ENCODE results near the gene TMEM44. TPM values are rescaled to one million over a fixed set of nuclear protein-coding genes. Genes with fewer than 3 reads are reported as not detected.
A peak's percentile ranks its signal among the peaks of the same experiment; 100 is the strongest.

TMEM44 gene
- total RNA-seq, 6 experiments from 2014 or later: 11.8 to 14.0 (median 13.2) TPM

- peak; percentile 82 for DNase-seq
- peaks cover 51% of the 10 kb centered on the region for H3K4me1 Mint-ChIP-seq (ENCODE audit: low read depth)
- TF ChIP-seq CTCF (IDR thresholded peaks at IDR 0.05): no peak
- peak overlapping the region; percentile 86 for H3K27ac Mint-ChIP-seq
- H3K9me3 Mint-ChIP-seq: no peaks in the 10 kb centered on the region
- H3K27me3 Mint-ChIP-seq (ENCODE audit: insufficient read depth): peaks cover 2% of the 10 kb centered on the region; the same call in 1 of the 2 replicates
- H3K36me3 Mint-ChIP-seq (ENCODE audit: low read depth): no peaks in the 10 kb centered on the region; the same call in 1 of the 2 replicates
- H3K4me3 Mint-ChIP-seq: peak overlapping the region; percentile 32; the same call in 1 of the 2 replicates
These were observed 55.0 kb downstream of the TMEM44 start for GRCh38 chr3:194577986-194578905.

GRCh38 chr3:194575484-194576210 is 57.6 kb downstream of the TMEM44 start:
- peaks cover 5% of the 10 kb centered on the region for H3K27me3 Mint-ChIP-seq (ENCODE audit: insufficient read depth)
- no peak for DNase-seq
- H3K4me1 Mint-ChIP-seq (ENCODE audit: low read depth): peaks cover 73% of the 10 kb centered on the region

GRCh38 chr3:194574639-194575483 is 58.4 kb downstream of the TMEM44 start:
- H3K4me1 Mint-ChIP-seq (ENCODE audit: low read depth): peaks cover 77% of the 10 kb centered on the region
- DNase-seq: peak; percentile 80
- H3K27ac Mint-ChIP-seq: peak overlapping the region; percentile 87
- peaks cover 5% of the 10 kb centered on the region for H3K27me3 Mint-ChIP-seq (ENCODE audit: insufficient read depth)
- H3K36me3 Mint-ChIP-seq (ENCODE audit: low read depth): no peaks in the 10 kb centered on the region
- peak; percentile 73 for TF ChIP-seq CTCF (IDR thresholded peaks at IDR 0.05)
- peak overlapping the region; percentile 82 for H3K4me3 Mint-ChIP-seq
- H3K9me3 Mint-ChIP-seq: no peaks in the 10 kb centered on the region

More at GRCh38 chr3:194575484-194576210, 57.6 kb downstream of the TMEM44 start:
- Mint-ChIP-seq H3K4me3 (peak overlapping the region; percentile 82), H3K27ac (peak overlapping the region; percentile 87), H3K9me3 (no peaks in the 10 kb centered on the region), H3K36me3 (ENCODE audit: low read depth) (no peaks in the 10 kb centered on the region)
- peak; percentile 29; the same call in 1 of the 2 replicates for TF ChIP-seq CTCF (IDR thresholded peaks at IDR 0.05)

GRCh38 chr3:194573680-194574437 is 59.4 kb downstream of the TMEM44 start:
- peaks cover 71% of the 10 kb centered on the region for H3K4me1 Mint-ChIP-seq (ENCODE audit: low read depth)
- H3K27me3 Mint-ChIP-seq (ENCODE audit: insufficient read depth): peaks cover 5% of the 10 kb centered on the region
- no peak for DNase-seq
- H3K4me3 Mint-ChIP-seq: no peak overlapping the region
- H3K9me3 Mint-ChIP-seq: no peaks in the 10 kb centered on the region
- peak; percentile 63 for TF ChIP-seq CTCF (IDR thresholded peaks at IDR 0.05)
- H3K36me3 Mint-ChIP-seq (ENCODE audit: low read depth): no peaks in the 10 kb centered on the region
- H3K27ac Mint-ChIP-seq: peak overlapping the region; percentile 99
